CD14-positive monocyte (primary cell): ENCODE results near the gene EDC3. TPM values are rescaled to one million over a fixed set of nuclear protein-coding genes. Genes with fewer than 3 reads are reported as not detected.

Experiments
- DNase-seq, 3 donors: peaks; one replicate each; pipeline ENCODE4 v3.0.0-alpha.2; 2011 to 2022
- H2AFZ ChIP-seq: 2 replicates; pipeline ENCODE4 v1.6.0; 2012; ENCODE audit warnings: mild to moderate bottlenecking, low read depth, low read length, inconsistent platforms; ENCODE audit not compliant: insufficient read depth, poor library complexity, severe bottlenecking
- H3K27ac ChIP-seq, 2 donors: 1 replicate in 1 of 2; 2 replicates in 1 of 2; pipeline ENCODE4 v1.5.1; 2012 to 2013; ENCODE audit warnings: low read length in 2 of 2, control low read depth in 1 of 2, inconsistent platforms in 1 of 2, low read depth in 1 of 2, mild to moderate bottlenecking in 1 of 2
- H3K27me3 ChIP-seq, 2 donors: one replicate each; pipeline versions ENCODE4 v1.6.0 to v1.6.1; 2011 to 2013; ENCODE audit warnings: low read length in 2 of 2; ENCODE audit not compliant: control insufficient read depth in 2 of 2, insufficient read depth in 2 of 2
- H3K36me3 ChIP-seq, 2 donors: replicated peaks in 1 of 2; 1 replicate in 1 of 2; 2 replicates in 1 of 2; pipeline versions ENCODE4 v1.5.1 to v1.6.1; 2012 to 2013; ENCODE audit warnings: low read length in 2 of 2, control low read depth in 1 of 2, inconsistent platforms in 1 of 2, mild to moderate bottlenecking in 1 of 2; ENCODE audit not compliant: insufficient read depth in 2 of 2, control insufficient read depth in 1 of 2
- H3K4me1 ChIP-seq, 2 donors: 1 replicate in 1 of 2; 2 replicates in 1 of 2; pipeline versions ENCODE4 v1.5.1 to v1.6.1; 2012 to 2013; ENCODE audit warnings: low read length in 2 of 2, control low read depth in 1 of 2, inconsistent platforms in 1 of 2, mild to moderate bottlenecking in 1 of 2, moderate library complexity in 1 of 2; ENCODE audit not compliant: insufficient read depth in 2 of 2, control insufficient read depth in 1 of 2
- H3K4me2 ChIP-seq: replicated peaks from 2 replicates; pipeline ENCODE3; 2012; ENCODE audit warnings: low read length, moderate library complexity, mild to moderate bottlenecking; ENCODE audit not compliant: poor library complexity, severe bottlenecking; ENCODE audit errors: extremely low read depth
- H3K4me3 ChIP-seq, 3 experiments: fragments of 200-600 bp in 1 of 3; sonication (generic) in 1 of 3; replicated peaks in 1 of 3; 1 replicate in 2 of 3; 2 replicates in 1 of 3; pipeline ENCODE4 v1.5.1; 2011 to 2013; ENCODE audit warnings: low read length in 3 of 3, mild to moderate bottlenecking in 3 of 3, control low read depth in 2 of 3, low read depth in 2 of 3, inconsistent platforms in 1 of 3, moderate library complexity in 1 of 3
- H3K79me2 ChIP-seq: 2 replicates; pipeline ENCODE4 v1.6.0; 2012; ENCODE audit warnings: mild to moderate bottlenecking, control low read depth, inconsistent platforms, low read length, moderate library complexity; ENCODE audit not compliant: insufficient read depth
- H3K9ac ChIP-seq: 2 replicates; pipeline ENCODE4 v1.6.0; 2017; ENCODE audit warnings: low read length, mild to moderate bottlenecking; ENCODE audit not compliant: insufficient read depth, poor library complexity, severe bottlenecking
- H3K9me3 ChIP-seq, 2 donors: replicated peaks in 1 of 2; 1 replicate in 1 of 2; 2 replicates in 1 of 2; pipeline versions ENCODE4 v1.5.1 to v1.6.1; 2012 to 2013; ENCODE audit warnings: low read length in 2 of 2, control low read depth in 1 of 2; ENCODE audit not compliant: control insufficient read depth in 1 of 2, insufficient read depth in 1 of 2
- H4K20me1 ChIP-seq: 2 replicates; pipeline ENCODE4 v1.6.0; 2012; ENCODE audit warnings: mild to moderate bottlenecking, low read length, control low read depth, moderate library complexity; ENCODE audit not compliant: insufficient read depth
- H3K27ac Mint-ChIP-seq, 7 donors: one replicate each; pipeline ENCODE4 v1.8.0; 2020; ENCODE audit warnings: mild to moderate bottlenecking in 7 of 7, mixed read lengths in 7 of 7, moderate library complexity in 6 of 7, inconsistent platforms in 2 of 7
- H3K27me3 Mint-ChIP-seq, 3 donors: one replicate each; pipeline ENCODE4 v1.8.0; 2021 to 2022; ENCODE audit warnings: low read depth in 3 of 3, mild to moderate bottlenecking in 3 of 3, mixed read lengths in 3 of 3, moderate library complexity in 3 of 3, inconsistent platforms in 1 of 3
- H3K36me3 Mint-ChIP-seq, 2 donors: one replicate each; pipeline ENCODE4 v1.8.0; 2020; ENCODE audit warnings: mixed read lengths in 2 of 2, inconsistent platforms in 1 of 2, mild to moderate bottlenecking in 1 of 2
- H3K4me1 Mint-ChIP-seq: one replicate; pipeline ENCODE4 v1.8.0; 2020; ENCODE audit warnings: mild to moderate bottlenecking, mixed read lengths
- H3K4me3 Mint-ChIP-seq, 2 donors: one replicate each; pipeline ENCODE4 v1.8.0; 2020; ENCODE audit warnings: mild to moderate bottlenecking in 2 of 2, mixed read lengths in 2 of 2, moderate library complexity in 1 of 2
- H3K9me3 Mint-ChIP-seq, 7 donors: one replicate each; pipeline ENCODE4 v1.8.0; 2020 to 2022; ENCODE audit warnings: mixed read lengths in 7 of 7, mild to moderate bottlenecking in 6 of 7, moderate library complexity in 6 of 7, inconsistent platforms in 2 of 7
- CTCF ChIP-seq: fragments of 200-600 bp; IDR thresholded peaks from one replicate; pipeline ENCODE4 v1.8.0; 2022; ENCODE audit warnings: antibody characterized with exemption, mild to moderate bottlenecking
- WGBS: methylation state at CpG from one replicate; pipeline ENCODE4 v1.1.5; 2013; ENCODE audit warnings: missing lambda C conversion rate; ENCODE audit not compliant: insufficient coverage; 5-methylcytosine and 5-hydroxymethylcytosine counted together
- intact Hi-C, 2 donors: fragments of 100-400 bp; cut with micrococcal nuclease; formaldehyde crosslinking; loops; one replicate each; pipeline versions ENCODE4 v1.15.0 to v1.15.1; 2023
- polyA plus RNA-seq, 3 donors: library from polyadenylated mRNA; depleted of rRNA in 1 of 3; unstranded in 2 of 3; stranded (reverse) in 1 of 3; fragments of 300-500 nt in 2 of 3; fragments of >200 nt in 1 of 3; fragmentation: Illumina TruSeq in 2 of 3; gene quantifications; 1 replicate in 2 of 3; 2 replicates in 1 of 3; pipeline ENCODE4 v1.2.3, GENCODE V29; 2012 to 2021

EDC3 gene
- polyA plus RNA-seq, 3 donors: 10.0 to 14.9 (median 10.5) TPM

- H3K4me1 ChIP-seq: no peaks in the 10 kb centered on the region
- Mint-ChIP-seq H3K36me3 (peaks cover 27 to 36% of the 10 kb centered on the region in 2 donors), H3K4me1 (peaks cover 4% of the 10 kb centered on the region), H3K27ac (no peak overlapping the region), H3K27me3 (no peaks in the 10 kb centered on the region), H3K4me3 (no peak overlapping the region), H3K9me3 (no peaks in the 10 kb centered on the region)
- H4K20me1 ChIP-seq: peaks cover 4% of the 10 kb centered on the region
- H3K27ac ChIP-seq: no peak overlapping the region
- H3K4me2 ChIP-seq: no peak overlapping the region
- no peak for TF ChIP-seq CTCF
- H3K36me3 ChIP-seq: peaks cover 20 to 30% of the 10 kb centered on the region in 2 donors
- no peak for DNase-seq
- H2AFZ ChIP-seq: no peak overlapping the region
- no peaks in the 10 kb centered on the region for H3K27me3 ChIP-seq
- intact Hi-C loops: loop anchor here in 1 of 2 donors (10.0 kb wide), 1 partner anchor 298 kb away; no protein-coding TSS in a partner anchor
- H3K4me3 ChIP-seq: no peak overlapping the region
- H3K79me2 ChIP-seq: peaks cover 17% of the 10 kb centered on the region
- no peak overlapping the region for H3K9ac ChIP-seq
- H3K9me3 ChIP-seq: no peaks in the 10 kb centered on the region
- WGBS: no CpG with 5 or more reads among the region's 7 CpGs
Measured at GRCh38 chr15:74676801-74677200, 19.0 kb downstream of the EDC3 start.

GRCh38 chr15:74674161-74674560 lies 21.7 kb downstream of the EDC3 start:
- no peak overlapping the region for H3K4me3 Mint-ChIP-seq
- Histone ChIP-seq H4K20me1 (no peaks in the 10 kb centered on the region), H3K36me3 (peaks cover 33 to 52% of the 10 kb centered on the region in 2 donors), H3K4me2 (no peak overlapping the region), H3K79me2 (peaks cover 10% of the 10 kb centered on the region), H3K9me3 (no peaks in the 10 kb centered on the region), H2AFZ (no peak overlapping the region), H3K27ac (no peak overlapping the region), H3K27me3 (no peaks in the 10 kb centered on the region), H3K4me1 (no peaks in the 10 kb centered on the region), H3K4me3 (no peak overlapping the region), H3K9ac (no peak overlapping the region)
- no peaks in the 10 kb centered on the region for H3K27me3 Mint-ChIP-seq
- intact Hi-C loops: loop anchor here in 1 of 2 donors (10.0 kb wide), 1 partner anchor 301 kb away; no protein-coding TSS in a partner anchor
- H3K4me1 Mint-ChIP-seq: no peaks in the 10 kb centered on the region
- WGBS: 90% methylated on average over 2 of the region's 3 CpGs
- no peaks in the 10 kb centered on the region for H3K9me3 Mint-ChIP-seq
- TF ChIP-seq CTCF: no peak
- DNase-seq: no peak
- peaks cover 39 to 56% of the 10 kb centered on the region in 2 donors for H3K36me3 Mint-ChIP-seq
- H3K27ac Mint-ChIP-seq: no peak overlapping the region
